ENCODE results near the gene SPAG17.

DNA sequence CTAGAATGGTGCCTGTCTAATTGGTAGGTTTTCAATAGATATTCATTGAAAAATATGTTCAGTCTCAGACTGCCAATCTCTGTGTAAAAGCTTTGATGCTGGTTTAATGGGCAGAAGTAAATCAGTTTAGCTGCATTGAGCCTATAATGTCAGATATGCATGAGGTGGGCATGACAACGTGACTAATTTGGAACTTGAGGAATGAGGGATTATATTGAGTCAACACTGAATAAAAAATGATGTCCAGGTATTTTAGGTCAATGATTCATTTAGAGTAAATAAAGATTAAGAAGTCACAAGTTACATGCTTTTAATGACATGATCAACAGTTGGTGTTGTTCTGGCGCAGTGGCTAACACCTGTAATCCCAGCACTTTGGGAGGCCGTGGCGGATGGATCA, 252.5 kb downstream of the SPAG17 start:
- TF ChIP-seq, protein P1, sequence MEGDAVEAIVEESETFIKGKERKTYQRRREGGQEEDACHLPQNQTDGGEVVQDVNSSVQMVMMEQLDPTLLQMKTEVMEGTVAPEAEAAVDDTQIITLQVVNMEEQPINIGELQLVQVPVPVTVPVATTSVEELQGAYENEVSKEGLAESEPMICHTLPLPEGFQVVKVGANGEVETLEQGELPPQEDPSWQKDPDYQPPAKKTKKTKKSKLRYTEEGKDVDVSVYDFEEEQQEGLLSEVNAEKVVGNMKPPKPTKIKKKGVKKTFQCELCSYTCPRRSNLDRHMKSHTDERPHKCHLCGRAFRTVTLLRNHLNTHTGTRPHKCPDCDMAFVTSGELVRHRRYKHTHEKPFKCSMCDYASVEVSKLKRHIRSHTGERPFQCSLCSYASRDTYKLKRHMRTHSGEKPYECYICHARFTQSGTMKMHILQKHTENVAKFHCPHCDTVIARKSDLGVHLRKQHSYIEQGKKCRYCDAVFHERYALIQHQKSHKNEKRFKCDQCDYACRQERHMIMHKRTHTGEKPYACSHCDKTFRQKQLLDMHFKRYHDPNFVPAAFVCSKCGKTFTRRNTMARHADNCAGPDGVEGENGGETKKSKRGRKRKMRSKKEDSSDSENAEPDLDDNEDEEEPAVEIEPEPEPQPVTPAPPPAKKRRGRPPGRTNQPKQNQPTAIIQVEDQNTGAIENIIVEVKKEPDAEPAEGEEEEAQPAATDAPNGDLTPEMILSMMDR (IDR thresholded peaks at IDR 0.05), result no peak
- TF ChIP-seq POLR2AphosphoS5 (IDR thresholded peaks at IDR 0.05; ENCODE audit: low read depth, low read length), result no peak
- TF ChIP-seq SIN3A (IDR thresholded peaks at IDR 0.05; ENCODE audit: borderline replicate concordance, insufficient read depth, low read depth, low read length), result no peak
- TF ChIP-seq, protein P2, sequence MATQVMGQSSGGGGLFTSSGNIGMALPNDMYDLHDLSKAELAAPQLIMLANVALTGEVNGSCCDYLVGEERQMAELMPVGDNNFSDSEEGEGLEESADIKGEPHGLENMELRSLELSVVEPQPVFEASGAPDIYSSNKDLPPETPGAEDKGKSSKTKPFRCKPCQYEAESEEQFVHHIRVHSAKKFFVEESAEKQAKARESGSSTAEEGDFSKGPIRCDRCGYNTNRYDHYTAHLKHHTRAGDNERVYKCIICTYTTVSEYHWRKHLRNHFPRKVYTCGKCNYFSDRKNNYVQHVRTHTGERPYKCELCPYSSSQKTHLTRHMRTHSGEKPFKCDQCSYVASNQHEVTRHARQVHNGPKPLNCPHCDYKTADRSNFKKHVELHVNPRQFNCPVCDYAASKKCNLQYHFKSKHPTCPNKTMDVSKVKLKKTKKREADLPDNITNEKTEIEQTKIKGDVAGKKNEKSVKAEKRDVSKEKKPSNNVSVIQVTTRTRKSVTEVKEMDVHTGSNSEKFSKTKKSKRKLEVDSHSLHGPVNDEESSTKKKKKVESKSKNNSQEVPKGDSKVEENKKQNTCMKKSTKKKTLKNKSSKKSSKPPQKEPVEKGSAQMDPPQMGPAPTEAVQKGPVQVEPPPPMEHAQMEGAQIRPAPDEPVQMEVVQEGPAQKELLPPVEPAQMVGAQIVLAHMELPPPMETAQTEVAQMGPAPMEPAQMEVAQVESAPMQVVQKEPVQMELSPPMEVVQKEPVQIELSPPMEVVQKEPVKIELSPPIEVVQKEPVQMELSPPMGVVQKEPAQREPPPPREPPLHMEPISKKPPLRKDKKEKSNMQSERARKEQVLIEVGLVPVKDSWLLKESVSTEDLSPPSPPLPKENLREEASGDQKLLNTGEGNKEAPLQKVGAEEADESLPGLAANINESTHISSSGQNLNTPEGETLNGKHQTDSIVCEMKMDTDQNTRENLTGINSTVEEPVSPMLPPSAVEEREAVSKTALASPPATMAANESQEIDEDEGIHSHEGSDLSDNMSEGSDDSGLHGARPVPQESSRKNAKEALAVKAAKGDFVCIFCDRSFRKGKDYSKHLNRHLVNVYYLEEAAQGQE (IDR thresholded peaks at IDR 0.05; ENCODE audit: insufficient read depth in 1 of 2, low read depth in 2 of 2, low read length in 1 of 2), result no peak
